Esophagus muscularis mucosa (tissue), 4 donors: ENCODE results near the gene NR3C2. TPM values are rescaled to one million over a fixed set of nuclear protein-coding genes. Genes with fewer than 3 reads are reported as not detected.

Experiments used
- DNase-seq: peaks from one replicate; pipeline ENCODE4 v3.0.0-alpha.2; 2017; ENCODE audit errors: extremely low spot score
- H3K27ac ChIP-seq, 4 donors: fragments of 200-600 bp; sonication (generic); replicated peaks in 1 of 4; 1 replicate in 3 of 4; 2 replicates in 1 of 4; pipeline ENCODE4 v1.5.1; 2016 to 2019; ENCODE audit warnings: mild to moderate bottlenecking in 1 of 4
- H3K27me3 ChIP-seq, 4 donors: fragments of 200-600 bp; sonication (generic); one replicate each; pipeline versions ENCODE4 v1.5.1 to v1.6.0; 2016 to 2019
- H3K36me3 ChIP-seq, 4 donors: fragments of 200-600 bp; sonication (generic); one replicate each; pipeline ENCODE4 v1.5.1; 2016 to 2019
- H3K4me1 ChIP-seq, 4 donors: fragments of 200-600 bp; sonication (generic); one replicate each; pipeline ENCODE4 v1.5.1; 2016 to 2019
- H3K4me3 ChIP-seq, 4 donors: fragments of 200-600 bp; sonication (generic); 1 replicate in 2 of 4; 2 replicates in 2 of 4; pipeline ENCODE4 v1.5.1; 2016 to 2019; ENCODE audit warnings: mild to moderate bottlenecking in 4 of 4, moderate library complexity in 1 of 4
- H3K9me3 ChIP-seq, 4 donors: fragments of 200-600 bp; sonication (generic); 1 replicate in 3 of 4; 2 replicates in 1 of 4; pipeline ENCODE4 v1.5.1; 2016 to 2019
- CTCF ChIP-seq, 3 experiments: fragments of 200-600 bp in 2 of 3; fragments of 450-650 bp in 1 of 3; sonication (generic) in 2 of 3; IDR thresholded peaks; one replicate each; pipeline ENCODE4 v1.5.1; 2017 to 2019; ENCODE audit warnings: antibody characterized with exemption in 3 of 3, mild to moderate bottlenecking in 2 of 3, moderate library complexity in 1 of 3
- EP300 ChIP-seq: sonication (generic); formaldehyde crosslinking; IDR thresholded peaks from one replicate; pipeline ENCODE4 v1.6.1; 2017; ENCODE audit warnings: antibody characterized with exemption
- POLR2A ChIP-seq: fragments of 450-650 bp; IDR thresholded peaks from one replicate; pipeline ENCODE4 v1.6.1; 2017; ENCODE audit warnings: antibody characterized with exemption, moderate library complexity, mild to moderate bottlenecking, low read depth
- POLR2AphosphoS5 ChIP-seq, 2 donors: sonication (generic); formaldehyde crosslinking; IDR thresholded peaks; one replicate each; pipeline ENCODE4 v1.6.1; 2017; ENCODE audit warnings: antibody characterized with exemption in 2 of 2
- WGBS: methylation state at CpG from one replicate; pipeline ENCODE4 v1.1.5; 2018; 5-methylcytosine and 5-hydroxymethylcytosine counted together
- intact Hi-C: fragments of 100-400 bp; cut with DNase I; formaldehyde crosslinking; loops from one replicate; pipeline ENCODE4 v1.15.1; 2023
- total RNA-seq, 4 donors: library from RNA; depleted of rRNA; stranded (reverse); fragments of >200 nt; gene quantifications; one replicate each; pipeline versions ENCODE4 v1.1.0 to v1.2.1, GENCODE V29; 2016

NR3C2 gene
- total RNA-seq, 4 donors from 2014 or later: 10.0 to 14.6 (median 12.1) TPM

GRCh38 chr4:148283665-148284064 lies 158.5 kb downstream of the NR3C2 start:
- WGBS: 60% methylated on average over 4 of the region's 4 CpGs
- Histone ChIP-seq H3K4me3 (no peak overlapping the region), H3K27me3 (no peaks in the 10 kb centered on the region), H3K4me1 (peaks cover 22 to 52% (median 45%) of the 10 kb centered on the region in 4 donors), H3K9me3 (no peaks in the 10 kb centered on the region), H3K36me3 (no peaks in the 10 kb centered on the region), H3K27ac (no peak overlapping the region)
- intact Hi-C loops: loop anchor here (10.0 kb wide), 1 partner anchor 161 kb away; the partner anchor contains the start of gene NR3C2
- no peak for DNase-seq
- TF ChIP-seq POLR2AphosphoS5 (IDR thresholded peaks at IDR 0.05): no peak
- TF ChIP-seq POLR2A: no peak
- TF ChIP-seq EP300: no peak
- no peak for TF ChIP-seq CTCF (IDR thresholded peaks at IDR 0.05)

- DNase-seq: no peak
- no peaks in the 10 kb centered on the region for H3K27me3 ChIP-seq
- TF ChIP-seq CTCF (IDR thresholded peaks at IDR 0.05): no peak
- TF ChIP-seq POLR2A: no peak
- TF ChIP-seq POLR2AphosphoS5 (IDR thresholded peaks at IDR 0.05): no peak
- no peak for TF ChIP-seq EP300
- 90% methylated on average over 9 of the region's 9 CpGs for WGBS
- H3K27ac ChIP-seq: no peak overlapping the region
- no peaks in the 10 kb centered on the region for H3K36me3 ChIP-seq
- peaks cover 13 to 32% (median 19%) of the 10 kb centered on the region in 4 donors for H3K4me1 ChIP-seq
- no peak overlapping the region for H3K4me3 ChIP-seq
- no peaks in the 10 kb centered on the region for H3K9me3 ChIP-seq
- intact Hi-C loops: no loop called here
Observed at GRCh38 chr4:148278310-148278709, 163.9 kb downstream of the NR3C2 start.

- Histone ChIP-seq H3K36me3 (no peaks in the 10 kb centered on the region), H3K4me1 (peaks cover 16 to 32% (median 21%) of the 10 kb centered on the region in 4 donors), H3K9me3 (no peaks in the 10 kb centered on the region), H3K4me3 (no peak overlapping the region), H3K27ac (no peak overlapping the region), H3K27me3 (no peaks in the 10 kb centered on the region)
- no peak for TF ChIP-seq CTCF (IDR thresholded peaks at IDR 0.05)
- no peak for TF ChIP-seq POLR2A
- no peak for TF ChIP-seq EP300
- no peak for TF ChIP-seq POLR2AphosphoS5 (IDR thresholded peaks at IDR 0.05)
- WGBS: 86% methylated on average over 4 of the region's 4 CpGs
- intact Hi-C loops: no loop called here
- no peak for DNase-seq
Observed at GRCh38 chr4:148275266-148275665, 166.9 kb downstream of the NR3C2 start.

GRCh38 chr4:148273501-148273986 lies 168.7 kb downstream of the NR3C2 start:
- no peaks in the 10 kb centered on the region for H3K9me3 ChIP-seq
- no peak overlapping the region for H3K4me3 ChIP-seq
- no peak for DNase-seq
- H3K36me3 ChIP-seq: no peaks in the 10 kb centered on the region
- H3K4me1 ChIP-seq: peaks cover 16 to 37% (median 23%) of the 10 kb centered on the region in 4 donors
- no peak overlapping the region for H3K27ac ChIP-seq
- 34% methylated on average over 3 of the region's 3 CpGs for WGBS
- intact Hi-C loops: no loop called here
- no peak for TF ChIP-seq EP300
- TF ChIP-seq CTCF (IDR thresholded peaks at IDR 0.05): no peak
- TF ChIP-seq POLR2A: no peak
- no peak for TF ChIP-seq POLR2AphosphoS5 (IDR thresholded peaks at IDR 0.05)
- no peaks in the 10 kb centered on the region for H3K27me3 ChIP-seq

GRCh38 chr4:148271166-148271565 lies 171.0 kb downstream of the NR3C2 start:
- H3K27me3 ChIP-seq: no peaks in the 10 kb centered on the region
- H3K27ac ChIP-seq: peak overlapping the region in 1 of 4 donors; percentile 10
- WGBS: 75% methylated on average over 3 of the region's 3 CpGs
- intact Hi-C loops: no loop called here
- no peak for TF ChIP-seq EP300
- no peak for TF ChIP-seq POLR2A
- no peak for TF ChIP-seq CTCF (IDR thresholded peaks at IDR 0.05)
- no peak for TF ChIP-seq POLR2AphosphoS5 (IDR thresholded peaks at IDR 0.05)
- H3K4me3 ChIP-seq: no peak overlapping the region
- no peak for DNase-seq
- no peaks in the 10 kb centered on the region for H3K9me3 ChIP-seq
- no peaks in the 10 kb centered on the region for H3K36me3 ChIP-seq
- H3K4me1 ChIP-seq: peaks cover 9 to 37% (median 20%) of the 10 kb centered on the region in 4 donors
